GM12878 (cell line): ENCODE measurements around the gene PLAAT3. TPM values are rescaled to one million over a fixed set of nuclear protein-coding genes. Genes with fewer than 3 reads are reported as not detected.

Experiments
- ATAC-seq: fragments of 200-7000 bp; cut with Tn5 transposase; 3 replicates; pipeline ENCODE4 v1.9.1; 2020; ENCODE audit warnings: mild to moderate bottlenecking, moderate library complexity
- BruUV-seq: library from RNA; stranded (reverse); fragments of 400-500 nt; replicated peaks from 2 replicates; lab custom pipeline; 2021; lab: Mats Ljungman, UMichigan
- CTCF ChIA-PET: fragments of 300-600 bp; sonication (Branson Sonifier 250); formaldehyde crosslinking; extraction: SDS; loops from one replicate; lab custom pipeline; 2021; ENCODE audit warnings: inconsistent platforms; lab: Yijun Ruan, JAX
- POLR2A ChIA-PET: fragments of 350-600 bp; formaldehyde crosslinking; extraction: SDS; loops from one replicate; lab custom pipeline; 2021; ENCODE audit warnings: inconsistent platforms; lab: Charles Lee
- RAD21 ChIA-PET: fragments of 300-600 bp; sonication (Branson Sonifier 250); formaldehyde crosslinking; loops from one replicate; lab custom pipeline; 2023; ENCODE audit warnings: antibody characterized with exemption; ENCODE audit not compliant: unreplicated experiment; lab: Charles Lee
- SMC1A ChIA-PET: fragments of 300-600 bp; sonication (Branson Sonifier 250); formaldehyde crosslinking; loops from one replicate; lab custom pipeline; 2023; ENCODE audit not compliant: unreplicated experiment, uncharacterized antibody; lab: Charles Lee
- DNase-seq: peaks from one replicate; pipeline ENCODE4 v3.0.0-alpha.2; 2011; ENCODE audit warnings: low read depth, low spot score
- FAIRE-seq: peaks from 3 replicates; lab custom pipeline; 2011; peaks lifted over from hg19 to GRCh38; lab: Jason Lieb, UNC
- H2AFZ ChIP-seq: 2 replicates; pipeline ENCODE4 v1.6.0; 2011; ENCODE audit warnings: low read depth, low read length, control low read depth; ENCODE audit not compliant: control insufficient read depth
- H3K27ac ChIP-seq: 2 replicates; pipeline ENCODE4 v1.5.1; 2011; ENCODE audit warnings: control low read depth; ENCODE audit not compliant: control insufficient read depth, insufficient read depth
- H3K27me3 ChIP-seq, 2 experiments: replicated peaks in 1 of 2; 2 replicates each; pipeline versions ENCODE4 v1.6.0 to v1.6.1; 2011; ENCODE audit warnings: low read length in 1 of 2; ENCODE audit not compliant: control insufficient read depth in 2 of 2, insufficient read depth in 2 of 2
- H3K36me3 ChIP-seq, 2 experiments: 2 replicates each; pipeline ENCODE4 v1.5.1; 2011; ENCODE audit warnings: low read length in 1 of 2; ENCODE audit not compliant: control insufficient read depth in 2 of 2, insufficient read depth in 2 of 2
- H3K4me1 ChIP-seq: 2 replicates; pipeline ENCODE4 v1.6.1; 2011; ENCODE audit warnings: mild to moderate bottlenecking, low read length, moderate library complexity, mixed read lengths; ENCODE audit not compliant: control insufficient read depth, insufficient read depth
- H3K4me2 ChIP-seq: 2 replicates; pipeline ENCODE4 v1.6.0; 2011; ENCODE audit warnings: control low read depth; ENCODE audit not compliant: control insufficient read depth, insufficient read depth
- H3K4me3 ChIP-seq: fragments of 200-600 bp; sonication (generic); 2 replicates; pipeline ENCODE4 v1.5.1; 2016
- H3K79me2 ChIP-seq: 2 replicates; pipeline ENCODE4 v1.6.0; 2011; ENCODE audit warnings: low read length; ENCODE audit not compliant: control insufficient read depth, insufficient read depth
- H3K9ac ChIP-seq: 2 replicates; pipeline ENCODE4 v1.8.0; 2011; ENCODE audit warnings: low read length, control low read depth, mixed read lengths; ENCODE audit not compliant: control insufficient read depth, insufficient read depth
- H3K9me3 ChIP-seq: replicated peaks from 3 replicates; pipeline ENCODE4 v1.5.1; 2011; ENCODE audit warnings: mild to moderate bottlenecking, low read length; ENCODE audit not compliant: control insufficient read depth, insufficient read depth
- H4K20me1 ChIP-seq: 2 replicates; pipeline ENCODE4 v1.6.0; 2011; ENCODE audit not compliant: control insufficient read depth, insufficient read depth
- CUX1 ChIP-seq: IDR thresholded peaks from 2 replicates; pipeline ENCODE4 v1.6.1; 2012; ENCODE audit warnings: improper control_type of control experiment, low read depth, low read length; ENCODE audit not compliant: insufficient replicate concordance
- EGR1 ChIP-seq, 2 experiments: IDR thresholded peaks; 1 replicate in 1 of 2; 2 replicates in 1 of 2; pipeline ENCODE4 v1.6.1; 2011 to 2012; ENCODE audit warnings: low read depth in 2 of 2, low read length in 2 of 2, borderline replicate concordance in 1 of 2, mild to moderate bottlenecking in 1 of 2, moderate library complexity in 1 of 2
- KDM1A ChIP-seq: fragments of 200-600 bp; sonication (generic); IDR thresholded peaks from 2 replicates; pipeline ENCODE4 v1.6.1; 2016; ENCODE audit warnings: borderline replicate concordance
- MLLT1 ChIP-seq: fragments of 450-650 bp; IDR thresholded peaks from 2 replicates; pipeline ENCODE4 v1.6.1; 2016; ENCODE audit warnings: mild to moderate bottlenecking
- ZNF592 ChIP-seq: fragments of 450-650 bp; IDR thresholded peaks from 2 replicates; pipeline ENCODE4 v1.6.1; 2017; ENCODE audit warnings: mild to moderate bottlenecking, moderate library complexity
- WGBS: methylation state at CpG from one replicate; pipeline ENCODE4 v1.1.6; 2016; ENCODE audit warnings: low lambda C conversion rate; ENCODE audit not compliant: insufficient replicate concordance, insufficient coverage; ENCODE audit errors: missing lambda C conversion rate; 5-methylcytosine and 5-hydroxymethylcytosine counted together
- in situ Hi-C: fragments of 300-500 bp; cut with MboI; formaldehyde crosslinking; loops from 9 replicates; pipeline ENCODE4 v1.14.3; 2018; ENCODE audit warnings: mixed read lengths
- intact Hi-C: fragments of 100-400 bp; cut with micrococcal nuclease; formaldehyde crosslinking; loops from one replicate; pipeline ENCODE4 v1.14.2; 2022; ENCODE audit not compliant: unreplicated experiment
- polyA plus RNA-seq, 11 experiments: library from polyadenylated mRNA; depleted of rRNA in 4 of 11; unstranded in 6 of 11; stranded (reverse) in 5 of 11; fragments of >200 nt; fragmentation: Nextera tagmentation in 4 of 11; fragmentation: Illumina TruSeq in 1 of 11; extraction: Ambion mirVana in 4 of 11; extraction: Trizol in 1 of 11; gene quantifications; 1 replicate in 1 of 11; 2 replicates in 10 of 11; pipeline versions ENCODE4 v1.2.1 to v1.2.3, GENCODE V29; 2011 to 2016; ENCODE audit warnings: inconsistent platforms in 2 of 11, missing spikeins in 2 of 11, low read depth in 1 of 11
- total RNA-seq, 4 experiments: library from RNA; depleted of rRNA in 3 of 4; stranded (reverse); fragments of >200 nt in 3 of 4; fragmentation: Illumina TruSeq in 1 of 4; extraction: Trizol in 1 of 4; gene quantifications; 2 replicates each; pipeline versions ENCODE4 v1.2.1 to v1.2.3, GENCODE V29; 2013 to 2021

PLAAT3 gene
- total and polyA plus RNA-seq, 10 of the 15 experiments (the other 5 are each of a cell fraction or from before 2014, with no cell fraction given) = 4.8 to 37.0 (median 14.8) TPM

GRCh38 chr11:63611395-63611747, 2.9 kb downstream of the PLAAT3 start (continued):
- no peak for TF ChIP-seq MLLT1

GRCh38 chr11:63610604-63611394, 3.4 kb downstream of the PLAAT3 start:
- ATAC-seq (no peak), DNase-seq (no peak), FAIRE-seq (no peak)
- Histone ChIP-seq H3K4me1 (peaks cover 4% of the 10 kb centered on the region), H3K4me3 (no peak overlapping the region), H3K79me2 (no peaks in the 10 kb centered on the region), H3K27ac (no peak overlapping the region), H4K20me1 (no peaks in the 10 kb centered on the region), H3K9ac (no peak overlapping the region), H2AFZ (no peak overlapping the region), H3K27me3 (no peaks in the 10 kb centered on the region; a peak in 1 of 4 replicates), H3K9me3 (no peaks in the 10 kb centered on the region), H3K4me2 (no peak overlapping the region), H3K36me3 (no peaks in the 10 kb centered on the region)
- POLR2A ChIA-PET = no interaction called here
- BruUV-seq = no TSS peak
- SMC1A ChIA-PET = no interaction called here
- CTCF ChIA-PET = no interaction called here
- in situ Hi-C loops (no loop called here), intact Hi-C loops (no loop called here)
- RAD21 ChIA-PET = no interaction called here
- WGBS = 49% methylated on average over 14 of the region's 14 CpGs
- TF ChIP-seq ZNF592 (no peak), EGR1 (IDR thresholded peaks at IDR 0.05; ENCODE audit: borderline replicate concordance in 1 of 2, low read depth in 2 of 2, low read length in 2 of 2) (no peak), CUX1 (no peak), KDM1A (no peak)
